Activated CD4-positive, alpha-beta T cell treated with anti-CD3 and anti-CD28 coated beads for 1 hour (primary cell): ENCODE results near the gene MBOAT2.
"Not testable (repeated sequence)": the region's sequence is repeated elsewhere in the genome, so short reads cannot be mapped to it uniquely, and the experiment has no call there.

Experiments used
- DNase-seq: peaks from one replicate; pipeline ENCODE4 v3.0.0-alpha.2; 2020

Gene MBOAT2

DNA sequence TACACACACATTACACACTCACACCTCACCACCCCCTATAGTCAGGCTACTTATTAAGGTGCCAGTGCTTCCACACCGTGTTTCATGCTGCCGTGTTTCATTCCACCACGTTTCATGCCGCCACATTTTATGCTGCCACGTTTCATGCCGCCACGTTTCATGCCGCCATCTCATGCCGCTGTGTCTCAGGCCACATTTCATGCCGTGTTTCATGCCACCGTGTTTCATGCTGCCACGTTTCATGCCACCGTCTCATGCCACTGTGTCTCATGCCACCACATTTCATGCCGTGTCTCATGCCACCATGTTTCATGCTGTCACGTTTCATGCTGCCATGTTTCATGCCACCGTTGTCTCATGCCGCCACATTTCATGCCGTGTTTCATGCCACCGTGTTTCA is 65.1 kb downstream of the MBOAT2 start:
- no peak for DNase-seq

DNA sequence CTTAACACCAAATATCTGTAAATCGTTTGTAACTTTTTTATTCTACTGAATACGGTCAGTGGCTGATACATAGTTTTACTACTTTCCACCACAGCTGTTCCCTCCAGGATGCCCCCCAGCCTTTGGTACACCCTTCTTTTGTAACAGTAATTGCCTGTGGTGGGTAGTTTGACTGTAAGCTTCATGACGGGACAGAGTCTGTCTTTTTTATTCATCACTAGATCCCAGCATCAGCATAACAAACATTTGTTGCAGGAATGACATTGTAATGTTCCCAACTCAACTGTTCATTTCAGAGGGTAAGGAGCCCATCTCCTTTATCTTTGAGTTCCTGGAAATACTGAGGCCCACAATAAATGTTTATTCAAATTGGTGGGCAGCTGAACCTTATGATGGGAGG is 67.5 kb downstream of the MBOAT2 start:
- no peak for DNase-seq

DNA sequence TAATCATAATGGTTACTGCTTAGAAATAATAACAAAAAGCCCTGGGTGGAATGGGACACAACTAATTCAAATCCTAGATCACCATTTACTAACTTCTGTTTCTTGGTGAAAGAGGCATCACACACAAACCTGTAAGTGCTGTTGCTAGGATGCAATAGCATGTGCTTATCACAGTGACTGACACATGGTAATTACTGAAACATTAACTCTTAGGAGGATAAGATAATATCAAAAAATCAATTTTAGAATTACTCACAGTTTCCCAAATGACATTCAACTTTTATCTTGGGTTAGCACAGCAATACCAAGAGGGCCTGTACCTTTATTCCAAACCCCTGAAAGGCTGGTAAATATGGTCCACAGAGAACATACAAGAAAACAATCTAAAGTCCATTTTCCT is 69.1 kb downstream of the MBOAT2 start:
- no peak for DNase-seq

DNA sequence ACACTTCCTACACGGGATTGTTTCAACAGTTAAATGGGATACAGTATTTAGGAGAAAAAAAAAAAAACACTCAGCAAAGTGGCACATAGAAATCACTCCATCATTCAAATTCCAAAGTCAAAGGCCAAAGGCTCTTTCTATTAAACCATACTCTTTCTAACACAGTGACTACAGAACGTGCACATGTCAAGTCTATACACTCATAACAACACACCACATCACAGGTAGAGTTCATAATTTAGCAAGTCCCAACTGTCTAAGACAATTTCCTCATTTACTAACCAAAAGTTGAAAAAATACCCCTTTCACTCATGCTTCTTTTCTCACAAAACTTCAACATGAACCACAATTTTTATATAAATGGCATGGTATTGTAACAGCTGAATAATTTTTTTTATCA is 70.8 kb downstream of the MBOAT2 start:
- DNase-seq = no peak

DNA sequence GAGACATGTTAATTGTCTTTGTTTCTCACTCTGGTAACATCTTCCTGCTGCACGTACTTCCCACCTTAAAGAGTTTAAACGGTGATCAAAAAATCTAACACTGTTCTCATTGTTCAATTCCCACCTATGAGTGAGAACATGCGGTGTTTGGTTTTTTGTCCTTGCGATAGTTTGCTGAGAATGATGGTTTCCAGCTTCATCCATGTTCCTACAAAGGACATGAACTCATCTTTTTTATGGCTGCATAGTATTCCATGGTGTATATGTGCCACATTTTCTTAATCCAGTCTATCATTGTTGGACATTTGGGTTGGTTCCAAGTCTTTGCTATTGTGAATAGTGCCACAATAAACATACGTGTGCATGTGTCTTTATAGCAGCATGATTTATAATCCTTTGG is 73.3 kb downstream of the MBOAT2 start:
- not testable (repeated sequence) for DNase-seq

DNA sequence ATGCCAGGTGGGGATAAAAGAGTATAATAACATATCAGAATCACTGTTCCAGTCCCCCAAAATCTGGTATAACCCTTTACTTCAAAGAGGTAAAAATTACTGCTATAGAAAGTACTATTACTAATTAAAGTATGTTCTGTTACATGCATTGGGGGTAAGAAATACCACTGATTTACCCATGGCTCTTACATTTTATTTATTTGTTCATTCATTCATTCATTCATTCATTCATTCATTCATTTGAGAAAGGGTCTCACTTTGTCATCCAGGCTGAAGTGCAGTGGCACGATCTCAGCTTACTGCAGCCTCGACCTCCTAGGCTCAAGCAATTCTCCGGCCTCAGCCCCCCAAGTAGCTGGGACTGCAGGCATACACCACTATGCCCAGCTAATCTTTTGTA is 74.4 kb downstream of the MBOAT2 start:
- no peak for DNase-seq

DNA sequence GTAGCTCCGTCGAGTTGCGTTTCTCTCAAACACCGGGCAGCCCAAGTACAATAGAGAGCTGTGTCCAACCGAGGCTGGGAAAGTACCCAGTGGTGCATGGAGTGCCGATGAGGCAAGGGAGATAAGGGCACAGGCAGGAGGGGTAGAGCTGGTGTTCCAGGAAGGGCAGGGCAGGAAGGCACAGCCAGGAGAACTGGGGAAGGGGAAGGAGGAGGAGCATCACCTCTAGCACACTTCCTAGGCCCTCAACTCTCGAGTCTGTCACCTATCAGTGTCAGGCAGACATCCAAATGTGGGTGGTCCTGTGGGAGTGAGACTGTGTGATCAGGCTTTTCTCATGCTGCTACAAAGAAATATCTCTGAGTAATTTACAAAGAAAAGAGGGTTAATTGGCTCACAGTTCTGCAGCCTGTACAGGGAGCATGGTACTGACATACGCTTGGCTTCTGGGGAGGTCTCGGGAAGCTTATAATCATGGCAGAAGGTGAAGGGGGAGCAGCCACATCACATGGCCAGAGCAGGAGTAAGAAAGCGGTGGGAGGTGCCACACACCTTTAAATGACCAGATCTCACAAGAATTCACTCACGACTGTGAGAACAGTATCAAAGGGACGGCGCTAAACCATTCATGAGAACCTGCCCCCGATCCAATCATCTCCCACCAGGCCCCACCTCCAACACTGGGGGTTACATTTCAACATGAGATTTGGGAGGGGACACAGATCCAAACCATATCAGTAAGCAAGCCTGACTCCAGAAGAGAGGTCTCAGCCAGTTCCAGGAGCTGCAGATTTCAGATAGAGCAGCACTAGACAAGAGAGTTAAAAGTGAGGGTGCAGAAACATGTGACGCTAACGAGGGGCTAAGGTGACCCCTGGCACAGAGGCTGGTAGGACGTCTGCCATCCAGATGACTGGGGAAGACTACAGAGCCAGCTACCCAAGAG is 75.7 kb downstream of the MBOAT2 start:
- no peak for DNase-seq

DNA sequence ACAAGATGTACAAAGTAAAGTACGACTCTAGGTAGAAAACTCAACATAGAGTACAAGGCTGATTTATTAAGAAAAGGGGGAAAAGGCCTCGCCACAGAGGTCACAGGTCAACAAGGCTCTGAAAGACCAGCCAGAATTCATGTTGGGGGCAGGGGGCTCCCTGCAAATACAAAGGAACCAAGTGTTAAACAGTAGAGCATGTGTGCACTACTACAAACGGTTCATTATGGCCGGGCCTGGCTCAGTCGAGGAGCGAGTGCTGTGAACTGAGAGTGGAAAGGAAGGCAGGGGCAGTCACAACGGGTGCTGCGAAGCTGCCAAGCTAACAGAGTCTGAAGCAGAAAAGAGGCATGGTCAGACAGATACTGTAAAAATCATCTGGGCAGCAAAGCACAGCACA is 77.1 kb downstream of the MBOAT2 start:
- no peak for DNase-seq

DNA sequence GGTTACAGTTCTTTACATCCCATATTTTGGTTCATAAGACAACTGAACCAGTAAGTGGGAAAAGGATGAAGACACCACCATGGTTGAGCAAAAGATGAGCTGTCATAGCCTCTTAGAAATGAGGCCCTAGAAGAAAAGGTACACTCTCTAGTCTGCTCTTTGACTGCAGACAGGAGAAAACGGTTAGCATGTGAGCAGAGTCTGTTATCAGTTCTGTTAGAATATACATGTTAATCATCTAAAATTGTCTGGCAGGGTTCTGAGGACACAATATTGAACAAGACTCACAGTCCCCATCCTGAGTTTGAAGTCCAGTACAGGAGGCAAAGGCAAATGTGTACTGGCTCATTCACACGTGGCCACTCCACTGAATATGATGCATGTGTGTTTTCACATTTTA is 78.1 kb downstream of the MBOAT2 start:
- no peak for DNase-seq

DNA sequence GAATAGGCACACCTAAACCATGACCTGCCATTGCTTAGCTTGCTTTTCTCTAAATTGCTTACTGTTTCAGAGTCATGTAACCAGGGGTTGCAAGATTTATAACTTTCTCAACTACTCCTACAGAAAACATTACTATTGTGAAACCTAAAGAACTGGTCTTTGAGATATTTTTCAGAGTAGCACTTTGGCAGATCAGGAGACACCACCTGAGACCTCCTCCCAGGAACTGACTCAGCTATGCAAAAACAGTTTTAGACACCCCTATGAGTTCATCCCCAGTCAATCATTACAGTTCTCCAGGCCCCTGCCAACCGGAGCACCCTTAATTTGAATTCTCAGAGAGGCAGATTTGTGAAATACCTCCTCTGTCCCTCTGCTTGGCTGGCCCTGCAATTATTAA is 80.3 kb downstream of the MBOAT2 start:
- no peak for DNase-seq

DNA sequence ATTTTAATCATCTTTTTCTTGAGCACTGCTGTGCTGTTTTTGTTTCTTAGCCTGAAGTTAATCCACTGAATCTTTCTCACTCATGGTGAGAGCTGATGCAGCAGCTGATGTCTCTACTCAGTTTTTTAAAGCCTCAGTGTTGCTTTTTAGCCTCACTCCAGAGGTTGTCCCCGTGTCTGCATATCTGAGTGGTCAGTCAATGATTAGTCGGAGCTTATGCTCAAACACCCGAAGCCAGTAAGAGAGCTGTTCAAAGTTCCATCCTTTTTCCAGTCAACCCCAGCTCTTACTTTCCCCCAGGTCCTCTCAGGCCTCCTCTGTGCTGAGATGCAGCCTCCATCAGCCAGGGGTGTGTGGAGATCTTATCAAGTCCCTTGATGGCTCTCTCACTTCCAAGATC is 81.1 kb downstream of the MBOAT2 start:
- no peak for DNase-seq

DNA sequence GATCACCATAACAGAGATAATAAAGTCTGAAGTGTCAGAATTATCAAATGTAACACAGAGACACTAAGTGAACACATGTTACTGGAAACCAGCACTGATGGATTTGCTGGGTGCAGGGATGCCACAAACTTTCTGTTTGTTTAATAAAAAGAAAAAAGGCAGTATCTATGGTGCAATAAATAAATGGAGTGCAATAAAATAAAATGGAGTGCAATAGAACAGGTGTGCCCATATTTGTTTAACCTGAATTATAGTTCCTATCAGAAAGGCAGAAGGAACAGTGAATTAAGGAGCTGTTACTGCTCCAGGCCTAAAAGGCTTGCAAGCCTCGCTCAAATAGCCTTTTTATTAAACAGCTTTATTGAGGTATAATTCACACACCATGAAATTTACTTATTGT is 85.1 kb downstream of the MBOAT2 start:
- no peak for DNase-seq

DNA sequence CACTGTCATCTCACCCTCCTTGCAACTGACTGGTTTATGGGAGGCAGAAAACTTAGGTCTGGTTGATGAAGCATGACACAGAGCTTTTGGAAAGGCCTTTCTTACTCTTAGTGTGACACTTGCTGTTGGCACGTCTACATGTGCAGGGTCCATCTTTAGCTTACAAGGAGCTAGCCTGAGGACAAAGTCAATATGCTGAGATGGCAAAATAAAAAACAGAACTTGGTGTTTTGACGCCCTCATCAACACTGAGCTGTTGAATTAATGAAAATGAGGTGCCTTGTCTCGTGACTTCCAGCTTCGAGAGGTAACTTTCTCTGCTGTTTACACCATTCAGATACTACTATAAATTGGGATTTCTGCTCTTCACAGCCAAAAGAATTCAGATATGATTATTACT is 87.5 kb downstream of the MBOAT2 start:
- DNase-seq = no peak

DNA sequence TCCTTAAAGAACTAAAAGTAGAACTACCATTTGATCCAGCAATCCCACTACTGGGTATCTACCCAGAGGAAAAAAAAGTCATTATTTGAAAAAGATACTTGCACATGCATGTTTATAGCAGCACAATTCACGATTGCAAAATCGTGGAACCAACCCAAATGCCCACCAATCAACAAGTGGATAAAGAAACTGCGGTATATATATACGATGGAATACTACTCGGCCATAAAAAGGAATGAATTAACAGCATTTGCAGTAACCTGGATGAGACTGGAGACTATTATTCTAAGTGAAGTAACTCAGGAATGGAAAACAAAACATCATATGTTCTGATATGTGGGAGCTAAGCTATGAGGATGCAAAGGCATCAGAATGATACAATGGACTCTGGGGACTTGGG is 89.7 kb downstream of the MBOAT2 start:
- DNase-seq = not testable (repeated sequence)

DNA sequence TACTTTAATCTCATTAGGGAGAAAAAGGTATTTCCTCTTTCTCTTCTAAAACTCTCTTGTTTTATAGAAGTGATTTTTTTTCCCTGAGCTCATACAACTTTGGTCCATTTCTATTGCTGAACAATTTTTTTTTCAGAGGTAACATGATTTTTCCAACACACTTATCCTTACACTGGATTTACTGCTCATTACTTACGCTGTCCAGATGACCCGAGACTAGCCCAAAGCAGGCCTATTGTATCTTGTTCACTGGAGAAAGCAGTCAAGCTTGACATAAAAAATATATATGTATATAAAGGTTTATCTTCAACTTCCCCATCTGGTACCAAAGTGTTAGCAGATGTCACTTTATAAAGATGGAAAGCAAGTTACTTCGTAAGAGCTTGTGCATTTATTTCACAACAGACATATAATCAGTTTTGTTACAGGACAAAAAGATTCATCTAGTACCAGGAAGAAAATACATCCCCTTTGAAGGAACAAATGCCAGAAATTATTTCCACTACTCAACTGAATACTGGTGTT is 95.7 kb downstream of the MBOAT2 start:
- no peak for DNase-seq

DNA sequence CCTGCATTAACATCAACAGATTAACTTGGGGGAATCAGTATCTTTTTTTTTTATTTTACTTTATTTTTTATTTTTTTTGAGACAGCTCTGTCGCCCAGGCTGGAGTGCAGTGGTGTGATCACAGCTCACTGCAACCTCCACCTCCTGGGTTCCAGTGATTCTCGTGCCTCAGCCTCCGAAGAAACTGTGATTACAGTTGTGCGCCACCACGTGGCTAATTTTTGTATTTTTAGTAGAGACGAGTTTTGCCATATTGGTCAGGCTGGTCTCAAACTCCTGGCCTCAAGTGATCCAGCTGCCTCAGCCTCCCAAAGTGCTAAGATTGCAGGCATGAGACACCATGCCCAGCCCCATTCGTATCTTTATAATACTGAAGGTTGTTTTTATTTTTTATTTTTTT is 99.6 kb downstream of the MBOAT2 start:
- not testable (repeated sequence) for DNase-seq

DNA sequence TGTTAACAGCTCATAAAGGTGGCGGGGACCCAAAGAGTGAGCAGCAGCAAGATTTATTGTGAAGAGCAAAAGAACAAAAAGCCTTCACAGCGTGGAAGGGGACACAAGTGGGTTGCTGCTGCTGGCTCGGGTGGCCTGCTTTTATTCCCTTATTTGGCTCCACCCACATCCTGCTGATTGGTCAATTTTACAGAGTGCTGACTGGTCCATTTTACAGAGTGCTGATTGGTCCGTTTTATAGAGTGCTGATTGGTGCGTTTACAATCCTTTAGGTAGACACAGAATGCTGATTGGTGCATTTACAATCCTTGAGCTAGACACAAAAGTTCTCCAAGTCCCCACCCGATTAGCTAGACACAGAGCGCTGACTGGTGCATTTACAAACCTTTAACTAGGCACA is 100.7 kb downstream of the MBOAT2 start:
- DNase-seq = not testable (repeated sequence)

DNA sequence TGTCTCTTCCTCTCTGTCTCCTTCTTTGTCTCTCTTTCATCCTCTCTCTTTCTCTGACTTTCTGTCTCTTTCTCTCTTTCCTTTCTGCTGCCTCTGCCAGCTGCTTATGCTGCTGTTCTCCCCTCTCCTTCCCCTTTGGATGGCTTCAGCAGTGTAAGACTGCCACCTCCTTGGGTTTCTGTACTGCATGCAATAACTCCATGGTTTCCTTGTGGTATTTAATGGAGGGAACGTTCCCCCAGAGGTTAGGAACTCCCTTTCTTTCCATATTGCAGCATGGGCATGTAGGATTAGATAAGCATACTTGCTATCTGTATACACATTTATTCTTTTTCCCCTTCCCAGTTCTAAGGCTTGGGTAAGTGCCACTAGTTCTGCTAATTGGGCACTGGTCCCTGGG is 106.3 kb downstream of the MBOAT2 start:
- DNase-seq = not testable (repeated sequence)

DNA sequence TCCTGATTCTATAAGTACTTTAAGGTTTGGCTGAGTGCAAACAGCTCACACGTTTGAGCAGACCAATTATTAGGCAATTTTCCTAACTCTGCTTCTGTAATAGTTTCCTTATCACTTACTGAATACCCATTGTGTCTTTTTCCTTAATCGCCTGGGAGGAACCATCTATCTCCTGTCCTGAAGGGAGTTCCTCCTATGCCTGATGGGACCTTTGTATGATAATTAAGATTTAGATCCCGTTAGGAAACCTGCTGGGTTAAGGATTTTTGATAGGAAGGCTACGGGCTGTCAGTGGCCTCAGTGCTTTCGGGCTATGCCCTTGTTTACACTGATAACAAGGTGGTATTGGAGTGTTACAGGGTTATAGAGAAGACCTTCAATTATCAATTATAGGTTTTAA is 106.8 kb downstream of the MBOAT2 start:
- not testable (repeated sequence) for DNase-seq

DNA sequence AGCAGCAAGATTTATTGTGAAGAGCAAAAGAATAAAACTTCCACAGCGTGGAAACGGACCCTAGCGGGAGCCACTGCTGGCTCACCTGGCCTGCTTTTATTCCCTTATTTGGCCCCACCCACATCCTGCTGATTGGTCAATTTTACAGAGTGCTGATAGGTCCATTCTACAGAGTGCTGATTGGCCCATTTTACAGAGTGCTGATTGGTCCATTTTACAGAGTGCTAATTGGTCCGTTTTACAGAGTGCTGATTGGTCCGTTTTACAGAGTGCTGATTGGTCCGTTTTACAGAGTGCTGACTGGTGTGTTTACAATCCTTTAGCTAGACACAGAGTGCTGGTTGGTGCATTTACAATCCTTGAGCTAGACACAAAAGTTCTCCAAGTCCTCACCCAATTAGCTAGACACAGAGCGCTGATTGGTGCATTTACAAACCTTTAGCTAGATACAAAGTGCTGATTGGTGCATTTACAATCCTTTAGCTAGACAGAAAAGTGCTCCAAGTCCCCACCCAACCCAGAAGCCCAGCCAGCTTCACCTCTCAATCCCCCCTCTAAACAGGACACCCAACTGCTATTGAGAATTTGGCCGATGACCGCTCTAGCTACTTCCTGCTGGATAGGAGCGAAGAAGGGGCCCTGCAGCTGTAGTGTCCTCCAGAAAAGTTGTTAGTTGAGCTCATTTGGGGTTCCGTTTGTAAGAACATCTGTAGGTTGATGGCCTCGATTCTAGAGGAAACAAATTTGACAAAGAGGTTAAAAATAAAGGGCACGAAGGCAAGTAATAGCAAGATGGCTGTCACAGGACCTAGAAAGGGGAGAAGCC is 108.2 kb downstream of the MBOAT2 start:
- not testable (repeated sequence) for DNase-seq

DNA sequence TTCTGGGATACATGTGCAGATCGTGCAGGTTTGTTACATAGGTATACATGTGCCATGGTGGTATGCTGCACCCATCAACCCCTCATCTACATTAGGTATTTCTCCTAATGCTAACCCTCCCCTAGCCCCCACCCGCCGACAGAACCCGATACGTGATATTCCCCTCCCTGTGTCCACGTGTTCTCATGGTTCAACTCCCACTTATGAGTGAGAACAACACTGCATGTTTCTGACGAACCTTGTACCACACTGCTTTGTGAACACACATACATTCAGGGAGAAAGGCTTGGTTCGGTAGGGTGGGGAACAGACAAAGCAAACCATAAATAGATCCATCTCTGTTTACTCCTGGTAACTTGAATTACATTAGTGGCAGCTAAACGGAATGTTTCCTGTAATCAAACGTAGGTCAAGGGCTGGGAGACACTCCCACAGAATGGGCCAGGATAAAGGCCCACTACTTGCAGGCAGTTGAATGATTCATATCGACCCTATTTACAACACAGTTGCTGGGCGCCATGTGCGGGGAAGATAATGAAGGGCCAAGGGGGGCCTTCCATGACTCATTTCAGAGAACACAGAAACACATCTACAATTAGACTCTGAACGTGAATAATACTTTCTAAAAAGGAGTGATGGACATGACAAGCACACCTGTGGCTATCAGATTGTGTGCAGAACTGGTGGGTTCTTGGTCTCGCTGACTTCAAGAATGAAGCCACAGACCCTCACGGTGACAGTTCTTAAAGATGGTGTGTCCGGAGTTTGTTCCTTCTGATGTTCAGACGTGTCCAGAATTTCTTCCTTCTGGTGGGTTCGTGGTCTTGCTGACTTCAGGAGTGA is 109.3 kb downstream of the MBOAT2 start:
- DNase-seq = no peak

DNA sequence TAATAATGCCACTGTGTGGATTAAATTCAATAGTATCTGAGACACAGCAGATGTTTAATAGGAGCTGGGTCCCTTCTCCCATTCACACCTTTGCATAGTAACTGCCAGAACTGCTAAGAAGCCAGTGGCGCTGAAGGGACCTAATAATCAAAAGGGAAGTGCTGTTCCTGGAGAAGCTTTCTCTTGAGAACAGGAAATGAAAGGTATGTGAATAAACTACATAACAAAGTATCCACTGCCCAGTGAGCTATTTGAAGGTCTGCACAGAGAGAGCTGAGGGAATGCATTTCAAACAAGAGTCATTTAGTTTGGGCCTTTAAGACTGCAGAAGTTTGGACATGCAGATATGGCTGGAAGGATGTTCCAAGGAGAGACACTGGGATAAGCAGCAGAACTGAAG is 110.0 kb downstream of the MBOAT2 start:
- DNase-seq = no peak

DNA sequence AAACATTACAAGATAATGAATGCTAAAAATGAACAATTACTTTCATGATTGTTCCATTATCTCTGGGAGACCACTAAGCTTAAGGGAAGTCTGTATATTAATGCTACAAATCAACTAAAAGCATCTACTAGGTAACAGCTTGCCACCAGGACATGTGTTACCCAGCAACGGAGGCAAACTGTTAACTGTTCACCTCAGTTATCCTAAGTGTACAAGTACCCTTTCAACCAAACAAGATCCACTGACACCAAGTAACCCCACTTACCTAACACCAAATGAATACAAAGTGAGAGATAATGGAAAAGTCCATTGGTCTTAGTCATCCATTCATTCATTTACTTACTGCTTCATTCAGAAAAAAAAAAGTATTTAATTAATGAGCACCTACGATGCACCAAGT is 111.4 kb downstream of the MBOAT2 start:
- DNase-seq = no peak
